SU-DHL-6 (cell line): Measurements from ENCODE around the gene SCN3A.

Experiments
- H2AFZ ChIP-seq: fragments of 200-600 bp; sonication (generic); 2 replicates; pipeline ENCODE4 v1.6.1; 2014; ENCODE audit warnings: low read depth, mild to moderate bottlenecking, moderate library complexity, mixed read lengths, antibody characterized with exemption, low read length; ENCODE audit not compliant: severe bottlenecking
- H3F3A ChIP-seq: fragments of 200-600 bp; shearing (Covaris generic); 2 replicates; pipeline ENCODE4 v1.6.0; 2016; ENCODE audit warnings: antibody characterized with exemption, mild to moderate bottlenecking; ENCODE audit not compliant: insufficient read depth
- H3K27ac ChIP-seq: fragments of 200-600 bp; sonication (generic); 2 replicates; pipeline ENCODE4 v1.5.1; 2016; ENCODE audit warnings: low read depth, mild to moderate bottlenecking, low read length, moderate library complexity, mixed read lengths
- H3K27me3 ChIP-seq: fragments of 200-600 bp; sonication (generic), shearing (Covaris generic); 2 replicates; pipeline ENCODE4 v1.6.0; 2014; ENCODE audit warnings: mild to moderate bottlenecking, low read length
- H3K36me3 ChIP-seq: fragments of 200-600 bp; sonication (generic); 2 replicates; pipeline ENCODE4 v1.6.1; 2014; ENCODE audit warnings: mild to moderate bottlenecking, low read length, mixed read lengths
- H3K4me2 ChIP-seq: fragments of 300-600, 200-600 bp; shearing (Covaris generic), sonication (generic); 2 replicates; pipeline ENCODE4 v1.6.0; 2014; ENCODE audit warnings: low read length, low read depth, mild to moderate bottlenecking; ENCODE audit not compliant: poor library complexity, severe bottlenecking
- H3K4me3 ChIP-seq: fragments of 200-600 bp; sonication (generic); 2 replicates; pipeline ENCODE4 v1.5.1; 2014; ENCODE audit warnings: antibody characterized with exemption, low read length, mild to moderate bottlenecking, mixed read lengths; ENCODE audit not compliant: insufficient read depth, poor library complexity, severe bottlenecking
- H3K79me2 ChIP-seq: fragments of 200-600 bp; sonication (generic); 2 replicates; pipeline ENCODE4 v1.6.1; 2014; ENCODE audit warnings: mild to moderate bottlenecking, low read length, moderate library complexity; ENCODE audit not compliant: insufficient read depth
- H3K9ac ChIP-seq: fragments of 200-600 bp; sonication (generic); 2 replicates; pipeline ENCODE4 v1.7.0; 2014; ENCODE audit warnings: mild to moderate bottlenecking, low read length
- H3K9me2 ChIP-seq: fragments of 200-600 bp; sonication (generic); replicated peaks from 2 replicates; pipeline ENCODE4 v1.6.1; 2014; ENCODE audit warnings: low read length; ENCODE audit not compliant: insufficient read depth
- H3K9me3 ChIP-seq: fragments of 200-600 bp; sonication (generic); 2 replicates; pipeline ENCODE4 v1.6.1; 2014; ENCODE audit warnings: low read length, mixed read lengths; ENCODE audit not compliant: insufficient read depth
- H4K20me1 ChIP-seq: fragments of 200-600 bp; sonication (generic); 2 replicates; pipeline ENCODE4 v1.6.1; 2014; ENCODE audit warnings: low read depth, mild to moderate bottlenecking, antibody characterized with exemption, low read length, moderate library complexity, mixed read lengths
- CTCF ChIP-seq: fragments of 200-600 bp; sonication (generic); IDR thresholded peaks from one replicate; pipeline ENCODE4 v1.5.1; 2017; ENCODE audit warnings: antibody characterized with exemption, mild to moderate bottlenecking, low read length, moderate library complexity; ENCODE audit not compliant: insufficient read depth, poor library complexity, severe bottlenecking
- EZH2phosphoT487 ChIP-seq: fragments of 200-600 bp; sonication (generic), shearing (Covaris generic); conservative IDR thresholded peaks from 2 replicates; pipeline ENCODE4 v1.6.1; 2018; ENCODE audit warnings: mild to moderate bottlenecking, antibody characterized with exemption, low read length, moderate library complexity, mixed read lengths

The SCN3A gene

DNA sequence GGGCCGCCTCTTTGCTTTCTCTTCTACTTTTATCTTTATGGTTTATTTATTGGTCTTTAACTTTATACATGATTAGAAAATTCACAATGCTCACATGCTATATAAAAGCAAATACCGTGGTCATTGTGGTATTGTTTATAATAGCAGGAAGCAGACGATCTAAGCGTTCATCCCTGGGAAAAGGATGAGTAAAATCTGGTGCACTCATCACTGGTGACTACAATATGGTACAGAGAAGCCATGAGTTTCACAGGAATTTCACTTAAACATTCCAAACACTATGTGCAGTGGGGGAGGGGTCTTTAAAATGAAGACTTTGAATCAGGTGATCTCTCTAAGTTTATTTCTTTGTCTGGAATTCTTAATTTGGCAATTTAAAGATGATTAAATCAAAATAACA, 97.9 kb downstream of the SCN3A start:
- Histone ChIP-seq H4K20me1 (no peaks in the 10 kb centered on the region), H3K4me2 (no peak overlapping the region), H3K9ac (no peak overlapping the region), H3K27ac (no peak overlapping the region), H3F3A (no peaks in the 10 kb centered on the region), H3K4me3 (no peak overlapping the region), H3K79me2 (no peaks in the 10 kb centered on the region), H3K27me3 (no peaks in the 10 kb centered on the region), H2AFZ (no peak overlapping the region), H3K9me3 (no peaks in the 10 kb centered on the region), H3K9me2 (no peaks in the 10 kb centered on the region), H3K36me3 (no peaks in the 10 kb centered on the region)
- TF ChIP-seq EZH2phosphoT487 (no peak), CTCF (no peak)

- H3K4me2 ChIP-seq: no peak overlapping the region
- H3K9me3 ChIP-seq: no peaks in the 10 kb centered on the region
- no peaks in the 10 kb centered on the region for H3K36me3 ChIP-seq
- H3K79me2 ChIP-seq: no peaks in the 10 kb centered on the region
- H3K4me3 ChIP-seq: no peak overlapping the region
- no peak overlapping the region for H3K27ac ChIP-seq
- H4K20me1 ChIP-seq: no peaks in the 10 kb centered on the region
- no peaks in the 10 kb centered on the region for H3K27me3 ChIP-seq
- no peak overlapping the region for H3K9ac ChIP-seq
- TF ChIP-seq CTCF (no peak), EZH2phosphoT487 (no peak)
- H3F3A ChIP-seq: no peaks in the 10 kb centered on the region
- H3K9me2 ChIP-seq: no peaks in the 10 kb centered on the region
- no peak overlapping the region for H2AFZ ChIP-seq
These were observed 115.6 kb downstream of the SCN3A start for GRCh38 chr2:165087933-165088901.

DNA sequence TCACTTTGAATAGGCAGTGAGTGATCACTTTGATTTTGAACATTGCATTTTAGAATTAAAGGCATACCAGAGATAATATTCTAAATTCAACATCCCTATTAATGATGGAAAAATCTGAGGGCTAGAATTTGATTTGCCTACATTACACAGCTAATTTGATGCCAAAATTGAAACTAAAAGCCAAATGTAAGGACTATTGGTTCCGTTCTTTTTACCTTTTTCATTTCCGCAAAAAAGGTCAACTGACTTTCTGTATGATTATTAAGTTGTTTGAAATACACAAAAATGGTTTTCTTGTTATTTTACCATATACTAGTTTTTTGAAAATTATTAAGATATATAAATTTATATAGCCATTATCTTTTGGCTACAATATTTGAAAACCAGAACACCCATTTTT, 117.5 kb downstream of the SCN3A start:
- H3K9me3 ChIP-seq: no peaks in the 10 kb centered on the region
- no peaks in the 10 kb centered on the region for H4K20me1 ChIP-seq
- H2AFZ ChIP-seq: no peak overlapping the region
- H3F3A ChIP-seq: no peaks in the 10 kb centered on the region
- no peak overlapping the region for H3K9ac ChIP-seq
- H3K36me3 ChIP-seq: no peaks in the 10 kb centered on the region
- no peak overlapping the region for H3K27ac ChIP-seq
- TF ChIP-seq CTCF (no peak), EZH2phosphoT487 (no peak)
- no peak overlapping the region for H3K4me3 ChIP-seq
- H3K79me2 ChIP-seq: no peaks in the 10 kb centered on the region
- H3K4me2 ChIP-seq: no peak overlapping the region
- no peaks in the 10 kb centered on the region for H3K9me2 ChIP-seq
- no peaks in the 10 kb centered on the region for H3K27me3 ChIP-seq
